B cell (primary cell): ENCODE measurements around the gene CPLANE1. TPM values are rescaled to one million over a fixed set of nuclear protein-coding genes. Genes with fewer than 3 reads are reported as not detected.

ENCODE experiments used
- ATAC-seq: fragments of 200-7000 bp; cut with Tn5 transposase; one replicate; pipeline ENCODE4 v1.10.0; 2021; ENCODE audit warnings: low read depth, mild to moderate bottlenecking, moderate number of reproducible peaks, moderate library complexity
- CTCF ChIA-PET: fragments of 350-600 bp; sonication (Branson Sonifier 250); formaldehyde crosslinking; loops from one replicate; lab custom pipeline; 2021; ENCODE audit warnings: antibody characterized with exemption, inconsistent platforms; lab: Charles Lee
- POLR2A ChIA-PET: fragments of 350-600 bp; sonication (Branson Sonifier 250); formaldehyde crosslinking; loops from one replicate; lab custom pipeline; 2021; ENCODE audit warnings: antibody characterized with exemption; lab: Charles Lee
- DNase-seq: peaks from one replicate; pipeline ENCODE4 v3.0.0; 2013
- H2AFZ ChIP-seq: 2 replicates; pipeline ENCODE4 v1.6.1; 2012; ENCODE audit warnings: mild to moderate bottlenecking, low read depth, low read length; ENCODE audit not compliant: insufficient read depth, poor library complexity, severe bottlenecking
- H3K27ac ChIP-seq, 2 donors: 1 replicate in 1 of 2; 2 replicates in 1 of 2; pipeline ENCODE4 v1.5.1; 2012 to 2013; ENCODE audit warnings: low read length in 2 of 2, mild to moderate bottlenecking in 2 of 2, moderate library complexity in 1 of 2
- H3K27me3 ChIP-seq, 4 experiments: fragments of 200-600 bp in 1 of 4; sonication (generic) in 1 of 4; replicated peaks in 1 of 4; 1 replicate in 2 of 4; 2 replicates in 2 of 4; pipeline versions ENCODE4 v1.6.1 to v1.7.0; 2013 to 2016; ENCODE audit warnings: low read length in 3 of 4, mild to moderate bottlenecking in 2 of 4, mixed read lengths in 1 of 4, moderate library complexity in 1 of 4; ENCODE audit not compliant: insufficient read depth in 4 of 4, control insufficient read depth in 3 of 4; ENCODE audit errors: control extremely low read depth in 1 of 4
- H3K36me3 ChIP-seq, 2 experiments: replicated peaks in 1 of 2; 1 replicate in 1 of 2; 2 replicates in 1 of 2; pipeline versions ENCODE4 v1.6.1 to v1.7.1; 2013; ENCODE audit warnings: low read length in 1 of 2; ENCODE audit not compliant: insufficient read depth in 2 of 2, control insufficient read depth in 1 of 2; ENCODE audit errors: control extremely low read depth in 1 of 2, extremely low read depth in 1 of 2
- H3K4me1 ChIP-seq, 2 donors: fragments of 200-600 bp in 1 of 2; sonication (generic) in 1 of 2; 1 replicate in 1 of 2; 2 replicates in 1 of 2; pipeline versions ENCODE4 v1.5.1 to v1.6.1; 2013 to 2017; ENCODE audit warnings: low read length in 2 of 2; ENCODE audit not compliant: control insufficient read depth in 2 of 2, insufficient read depth in 2 of 2
- H3K4me2 ChIP-seq: replicated peaks from 2 replicates; pipeline ENCODE3; 2012; ENCODE audit warnings: mild to moderate bottlenecking, low read depth, low read length; ENCODE audit not compliant: poor library complexity, severe bottlenecking
- H3K4me3 ChIP-seq, 5 experiments: fragments of 200-600 bp in 1 of 5; sonication (generic) in 1 of 5; 1 replicate in 3 of 5; 2 replicates in 2 of 5; pipeline versions ENCODE4 v1.5.1 to v1.7.0; 2011 to 2016; ENCODE audit warnings: low read length in 4 of 5, mild to moderate bottlenecking in 4 of 5, low read depth in 2 of 5, control low read depth in 1 of 5, moderate library complexity in 1 of 5; ENCODE audit not compliant: insufficient read depth in 1 of 5; ENCODE audit errors: control extremely low read depth in 1 of 5, extremely low read depth in 1 of 5
- H3K79me2 ChIP-seq: fragments of 200-600 bp; sonication (generic); one replicate; pipeline ENCODE4 v1.6.0; 2016; ENCODE audit warnings: low read length; ENCODE audit not compliant: control insufficient read depth, insufficient read depth
- H3K9ac ChIP-seq: fragments of 200-600 bp; sonication (generic); 2 replicates; pipeline ENCODE4 v1.6.1; 2017; ENCODE audit warnings: mild to moderate bottlenecking, low read length, moderate library complexity
- H3K9me3 ChIP-seq, 3 donors: one replicate each; pipeline versions ENCODE4 v1.6.1 to v1.7.1; 2013; ENCODE audit warnings: low read length in 2 of 3; ENCODE audit not compliant: control insufficient read depth in 2 of 3, insufficient read depth in 1 of 3; ENCODE audit errors: control extremely low read depth in 1 of 3
- H4K20me1 ChIP-seq: 2 replicates; pipeline ENCODE4 v1.6.0; 2012; ENCODE audit warnings: mild to moderate bottlenecking, low read length; ENCODE audit not compliant: insufficient read depth, control insufficient read depth, poor library complexity, severe bottlenecking
- H3K27ac Mint-ChIP-seq: one replicate; pipeline ENCODE4 v1.8.0; 2021; ENCODE audit warnings: mixed read lengths
- H3K27me3 Mint-ChIP-seq: one replicate; pipeline ENCODE4 v1.8.0; 2021; ENCODE audit warnings: mixed read lengths
- H3K4me1 Mint-ChIP-seq: one replicate; pipeline ENCODE4 v1.8.0; 2021; ENCODE audit warnings: mixed read lengths
- H3K4me3 Mint-ChIP-seq: one replicate; pipeline ENCODE4 v1.8.0; 2021; ENCODE audit warnings: mixed read lengths
- H3K9me3 Mint-ChIP-seq: one replicate; pipeline ENCODE4 v1.8.0; 2022; ENCODE audit warnings: mixed read lengths; ENCODE audit not compliant: insufficient read depth
- CTCF ChIP-seq: fragments of 200-600 bp; IDR thresholded peaks from one replicate; pipeline ENCODE4 v1.8.0; 2022; ENCODE audit warnings: antibody characterized with exemption, mild to moderate bottlenecking
- EZH2 ChIP-seq: IDR thresholded peaks from 2 replicates; pipeline ENCODE4 v1.6.1; 2012; ENCODE audit warnings: borderline replicate concordance, low read depth, mild to moderate bottlenecking, moderate library complexity, low read length; ENCODE audit not compliant: insufficient read depth, poor library complexity, severe bottlenecking
- WGBS: methylation state at CpG from one replicate; pipeline ENCODE4 v1.1.5; 2013; ENCODE audit warnings: missing lambda C conversion rate; ENCODE audit not compliant: insufficient coverage; 5-methylcytosine and 5-hydroxymethylcytosine counted together
- intact Hi-C: fragments of 100-400 bp; cut with micrococcal nuclease; formaldehyde crosslinking; loops from one replicate; pipeline ENCODE4 v1.10.0; 2022
- polyA plus RNA-seq: library from polyadenylated mRNA; depleted of rRNA; stranded (reverse); fragments of >200 nt; gene quantifications from 2 replicates; pipeline ENCODE4 v1.2.3, GENCODE V29; 2012
- total RNA-seq, 2 donors: library from RNA; stranded (reverse); fragments of 120-200 nt in 1 of 2; gene quantifications; 1 replicate in 1 of 2; 2 replicates in 1 of 2; pipeline versions ENCODE4 v1.2.3 to v1.2.4, GENCODE V29; 2013 to 2022

CPLANE1 gene
- total and polyA plus RNA-seq, 2 donors (not counting 1 experiment from before 2014, with no cell fraction given), result 1.9 to 17.9 TPM

GRCh38 chr5:37184748-37185364 is 64.3 kb downstream of the CPLANE1 start:
- Histone ChIP-seq H3K4me2 (peak overlapping the region; percentile 17), H3K79me2 (no peaks in the 10 kb centered on the region), H3K27me3 (no peaks in the 10 kb centered on the region), H4K20me1 (no peaks in the 10 kb centered on the region), H3K4me1 (peaks cover 7 to 11% of the 10 kb centered on the region in 2 donors), H3K4me3 (no peak overlapping the region), H3K9ac (no peak overlapping the region), H3K9me3 (no peaks in the 10 kb centered on the region), H3K27ac (peak overlapping the region in 1 of 2 donors; percentile 10), H2AFZ (no peak overlapping the region), H3K36me3 (no peaks in the 10 kb centered on the region)
- ChIA-PET CTCF (no interaction called here), POLR2A (no interaction called here)
- peak; percentile 78 for DNase-seq
- TF ChIP-seq CTCF (no peak), EZH2 (no peak)
- ATAC-seq, result peak; percentile 97
- H3K4me1 Mint-ChIP-seq, result peaks cover 15% of the 10 kb centered on the region
- H3K27ac Mint-ChIP-seq, result no peak overlapping the region
- no CpG with 5 or more reads among the region's 4 CpGs for WGBS
- intact Hi-C loops, result loop anchor here (10.0 kb wide), 1 partner anchor 60 kb away; the partner anchor contains the start of gene CPLANE1
- H3K4me3 Mint-ChIP-seq, result no peak overlapping the region
- no peaks in the 10 kb centered on the region for H3K9me3 Mint-ChIP-seq
- no peaks in the 10 kb centered on the region for H3K27me3 Mint-ChIP-seq

- no peaks in the 10 kb centered on the region for H3K9me3 ChIP-seq
- ATAC-seq (no peak), DNase-seq (no peak)
- no CpG with 5 or more reads among the region's 1 CpG for WGBS
- H2AFZ ChIP-seq, result no peak overlapping the region
- TF ChIP-seq EZH2 (no peak), CTCF (no peak)
- CTCF ChIA-PET, result no interaction called here
- no peaks in the 10 kb centered on the region for H4K20me1 ChIP-seq
- no peaks in the 10 kb centered on the region for H3K27me3 Mint-ChIP-seq
- no peak overlapping the region for H3K4me3 ChIP-seq
- H3K9ac ChIP-seq, result no peak overlapping the region
- no peak overlapping the region for H3K4me3 Mint-ChIP-seq
- no peak overlapping the region for H3K4me2 ChIP-seq
- H3K9me3 Mint-ChIP-seq, result no peaks in the 10 kb centered on the region
- H3K27ac Mint-ChIP-seq, result no peak overlapping the region
- no peaks in the 10 kb centered on the region for H3K36me3 ChIP-seq
- H3K4me1 ChIP-seq, result peaks cover 7 to 11% of the 10 kb centered on the region in 2 donors
- intact Hi-C loops, result loop anchor here (10.0 kb wide), 1 partner anchor 62 kb away; the partner anchor contains the start of gene CPLANE1
- POLR2A ChIA-PET, result no interaction called here
- H3K27me3 ChIP-seq, result no peaks in the 10 kb centered on the region
- no peak overlapping the region for H3K27ac ChIP-seq
- no peaks in the 10 kb centered on the region for H3K79me2 ChIP-seq
- H3K4me1 Mint-ChIP-seq, result peaks cover 15% of the 10 kb centered on the region
Observed at GRCh38 chr5:37182667-37183066, 66.5 kb downstream of the CPLANE1 start.
